Measurements from ENCODE around the gene ATXN1.

Gene ATXN1

DNA sequence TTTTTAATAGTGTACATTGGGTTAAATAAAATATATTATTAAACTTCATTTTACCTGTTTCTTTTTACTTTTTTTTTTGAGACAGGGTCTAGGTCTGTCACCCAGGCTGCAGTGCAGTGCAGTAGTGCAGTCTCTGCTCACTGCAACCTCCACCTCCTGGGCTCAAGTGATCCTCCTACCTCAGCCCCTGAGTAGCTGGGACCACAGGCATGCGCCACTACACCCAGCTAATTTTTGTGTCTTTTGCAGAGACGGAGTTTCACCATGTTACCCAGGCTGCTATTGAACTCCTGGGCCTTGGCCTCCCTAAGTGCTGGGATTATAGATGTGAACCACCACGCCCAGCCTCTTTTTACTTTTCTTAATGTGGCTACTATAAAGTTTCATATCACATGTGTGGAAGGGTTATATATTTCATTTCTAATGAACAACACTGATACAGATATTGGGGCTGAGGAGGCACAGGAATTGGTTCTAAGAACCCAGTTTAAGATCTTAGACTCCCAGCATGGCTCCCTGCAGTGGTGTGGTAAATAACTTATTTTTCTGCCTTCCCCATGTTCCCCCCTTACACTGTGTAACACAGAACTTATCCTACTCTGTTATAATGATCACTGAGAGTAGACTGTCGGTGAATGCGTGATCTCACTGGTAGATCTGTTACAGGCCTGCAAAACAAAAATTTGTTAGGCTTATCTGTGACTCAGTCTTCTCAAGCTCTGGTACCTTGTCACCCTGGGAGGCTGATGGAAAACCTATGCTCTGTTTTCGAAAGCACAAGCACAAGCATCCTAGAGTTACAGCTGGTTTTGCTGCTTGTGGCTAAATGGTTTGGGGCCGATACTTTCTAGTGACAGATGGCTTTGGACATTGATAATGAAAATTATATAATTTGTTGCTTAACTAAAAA is 5.8 kb upstream of the ATXN1 start:
- in situ Hi-C loops (cut with HindIII; ENCODE audit: low pct_ligation_motif_present, low sequenced_read_pairs): no loop called here
- Histone ChIP-seq H3K27ac (peak overlapping the region; percentile 95), H3K4me3 (ENCODE audit: low read depth, low read length) (no peak overlapping the region), H3K36me3 (replicated peaks) (no peaks in the 10 kb centered on the region), H3K27me3 (replicated peaks) (no peaks in the 10 kb centered on the region)
- TF ChIP-seq, protein P1, sequence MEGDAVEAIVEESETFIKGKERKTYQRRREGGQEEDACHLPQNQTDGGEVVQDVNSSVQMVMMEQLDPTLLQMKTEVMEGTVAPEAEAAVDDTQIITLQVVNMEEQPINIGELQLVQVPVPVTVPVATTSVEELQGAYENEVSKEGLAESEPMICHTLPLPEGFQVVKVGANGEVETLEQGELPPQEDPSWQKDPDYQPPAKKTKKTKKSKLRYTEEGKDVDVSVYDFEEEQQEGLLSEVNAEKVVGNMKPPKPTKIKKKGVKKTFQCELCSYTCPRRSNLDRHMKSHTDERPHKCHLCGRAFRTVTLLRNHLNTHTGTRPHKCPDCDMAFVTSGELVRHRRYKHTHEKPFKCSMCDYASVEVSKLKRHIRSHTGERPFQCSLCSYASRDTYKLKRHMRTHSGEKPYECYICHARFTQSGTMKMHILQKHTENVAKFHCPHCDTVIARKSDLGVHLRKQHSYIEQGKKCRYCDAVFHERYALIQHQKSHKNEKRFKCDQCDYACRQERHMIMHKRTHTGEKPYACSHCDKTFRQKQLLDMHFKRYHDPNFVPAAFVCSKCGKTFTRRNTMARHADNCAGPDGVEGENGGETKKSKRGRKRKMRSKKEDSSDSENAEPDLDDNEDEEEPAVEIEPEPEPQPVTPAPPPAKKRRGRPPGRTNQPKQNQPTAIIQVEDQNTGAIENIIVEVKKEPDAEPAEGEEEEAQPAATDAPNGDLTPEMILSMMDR (IDR thresholded peaks at IDR 0.05; ENCODE audit: low read depth, low read length, missing control alignments): no peak
- peak; percentile 80 for DNase-seq

GRCh38 chr6:16766043-16766536 is 4.8 kb upstream of the ATXN1 start:
- peak; percentile 95 for DNase-seq
- TF ChIP-seq, protein P1 (IDR thresholded peaks at IDR 0.05; ENCODE audit: low read depth, low read length, missing control alignments): no peak
- Histone ChIP-seq H3K27ac (peak overlapping the region; percentile 95), H3K27me3 (replicated peaks) (no peaks in the 10 kb centered on the region), H3K4me3 (ENCODE audit: low read depth, low read length) (no peak overlapping the region), H3K36me3 (replicated peaks) (no peaks in the 10 kb centered on the region)
- in situ Hi-C loops (cut with HindIII; ENCODE audit: low pct_ligation_motif_present, low sequenced_read_pairs): no loop called here

GRCh38 chr6:16765235-16765634 is 4.0 kb upstream of the ATXN1 start:
- TF ChIP-seq, protein P1 (IDR thresholded peaks at IDR 0.05; ENCODE audit: low read depth, low read length, missing control alignments): no peak

DNA sequence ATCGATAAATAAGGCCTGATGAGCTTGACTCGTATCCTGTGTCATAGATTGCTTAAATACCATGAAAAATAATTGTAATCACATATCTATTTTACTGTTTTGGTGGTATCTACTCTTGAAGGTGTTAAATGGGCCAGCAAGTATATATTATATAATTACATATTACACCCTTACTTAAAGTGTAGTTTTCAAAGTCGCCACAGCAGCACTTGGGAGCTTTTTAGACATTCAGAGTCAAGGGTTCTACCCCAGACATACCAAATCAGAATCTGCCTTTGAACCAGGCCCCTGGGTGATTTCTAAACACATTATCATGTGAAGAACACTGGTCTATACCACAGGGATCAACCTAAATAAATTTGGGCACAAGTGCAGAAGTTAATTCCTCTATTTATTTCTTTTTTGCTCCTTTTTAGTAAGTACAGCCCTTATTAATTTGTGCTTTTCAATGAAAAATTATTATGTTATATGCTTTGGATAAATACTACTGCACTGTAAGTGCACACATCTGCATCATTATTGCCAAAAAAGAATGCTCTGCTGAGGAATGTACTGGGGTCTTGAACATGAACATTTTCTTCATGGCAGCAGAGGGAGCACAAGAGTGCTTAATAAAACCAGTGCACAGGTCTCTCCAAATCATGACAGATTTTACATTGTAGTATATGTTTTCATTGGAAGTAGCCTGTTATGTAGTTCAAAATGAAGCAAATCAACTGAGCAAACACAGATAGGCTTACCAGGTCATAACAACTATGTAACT is 3.1 kb upstream of the ATXN1 start:
- no peaks in the 10 kb centered on the region for H3K27me3 ChIP-seq (replicated peaks)
- in situ Hi-C loops (cut with HindIII; ENCODE audit: low pct_ligation_motif_present, low sequenced_read_pairs): no loop called here
- H3K27ac ChIP-seq: peak overlapping the region; percentile 95
- TF ChIP-seq, protein P1 (IDR thresholded peaks at IDR 0.05; ENCODE audit: low read depth, low read length, missing control alignments): peak; percentile 63
- DNase-seq: peak; percentile 61
- H3K4me3 ChIP-seq (ENCODE audit: low read depth, low read length): no peak overlapping the region
- H3K36me3 ChIP-seq (replicated peaks): no peaks in the 10 kb centered on the region

More at GRCh38 chr6:16765235-16765634, 4.0 kb upstream of the ATXN1 start:
- Histone ChIP-seq H3K27ac (peak overlapping the region; percentile 95), H3K36me3 (replicated peaks) (no peaks in the 10 kb centered on the region), H3K27me3 (replicated peaks) (no peaks in the 10 kb centered on the region), H3K4me3 (ENCODE audit: low read depth, low read length) (no peak overlapping the region)
- DNase-seq: no peak
- in situ Hi-C loops (cut with HindIII; ENCODE audit: low pct_ligation_motif_present, low sequenced_read_pairs): no loop called here

DNA sequence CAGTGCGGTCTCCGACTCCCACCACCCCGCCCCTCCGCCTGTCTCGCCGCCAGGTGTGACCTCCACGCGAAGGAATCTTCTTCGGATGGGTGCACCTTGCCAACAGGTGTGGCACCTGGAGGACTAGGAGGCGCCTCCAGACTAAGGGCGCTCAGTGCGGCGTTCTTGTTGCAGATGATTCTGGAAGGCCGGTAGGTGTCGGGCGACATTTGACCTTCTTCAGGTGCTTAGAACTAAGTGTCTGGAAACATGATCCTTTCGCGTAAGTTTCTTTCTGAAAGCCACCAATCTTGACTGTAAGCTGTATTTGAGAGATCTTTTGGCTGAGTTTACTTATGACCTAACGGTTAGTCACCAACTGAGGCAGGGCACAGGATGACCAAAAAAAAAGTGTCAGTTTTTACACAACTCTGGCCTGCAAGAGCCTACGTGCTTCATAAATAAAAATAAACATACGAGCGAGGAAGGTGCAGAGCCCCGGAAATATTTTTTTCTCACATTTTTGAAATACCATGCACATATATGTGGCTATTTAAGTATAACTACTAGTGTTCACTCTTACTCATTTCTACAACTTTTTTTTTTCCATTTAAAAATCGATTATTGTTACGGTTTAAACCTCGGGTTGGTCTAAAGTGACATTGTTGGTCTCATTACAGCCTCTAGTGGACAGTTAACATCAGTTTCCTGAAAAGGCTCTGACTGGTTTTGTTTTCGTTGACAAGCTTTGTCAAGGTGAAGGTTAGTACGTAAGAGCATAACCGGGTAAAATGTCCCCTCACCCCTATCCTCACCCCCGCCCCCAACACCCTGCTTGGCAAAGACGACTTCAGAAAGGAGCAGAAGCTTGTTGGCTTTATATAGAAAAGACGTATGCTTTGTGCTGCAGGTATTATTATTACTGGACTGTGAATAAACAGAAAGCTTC is 1.6 kb upstream of the ATXN1 start:
- peaks cover 4% of the 10 kb centered on the region for H3K36me3 ChIP-seq (replicated peaks)
- peak overlapping the region; percentile 95 for H3K27ac ChIP-seq
- H3K4me3 ChIP-seq (ENCODE audit: low read depth, low read length): peak overlapping the region; percentile 72
- TF ChIP-seq, protein P1 (IDR thresholded peaks at IDR 0.05; ENCODE audit: low read depth, low read length, missing control alignments): peak; percentile 73
- DNase-seq: peak; percentile 83
- in situ Hi-C loops (cut with HindIII; ENCODE audit: low pct_ligation_motif_present, low sequenced_read_pairs): no loop called here
- no peaks in the 10 kb centered on the region for H3K27me3 ChIP-seq (replicated peaks)

Data from brain microvascular endothelial cell (primary cell).